Breast epithelium (tissue), 4 donors: ENCODE data around the gene SERHL2. TPM values are rescaled to one million over a fixed set of nuclear protein-coding genes. Genes with fewer than 3 reads are reported as not detected.
A peak's percentile ranks its signal among the peaks of the same experiment; 100 is the strongest.
"Not testable (repeated sequence)": the region's sequence is repeated elsewhere in the genome, so short reads cannot be mapped to it uniquely, and the experiment has no call there.

Experiments
- DNase-seq, 2 donors: peaks; one replicate each; pipeline ENCODE4 v3.0.0-alpha.2; 2019; ENCODE audit warnings: low spot score in 2 of 2
- H3K27ac ChIP-seq, 2 donors: fragments of 200-600 bp; sonication (generic) in 1 of 2; one replicate each; pipeline ENCODE4 v1.5.1; 2016 to 2019; ENCODE audit warnings: mild to moderate bottlenecking in 1 of 2
- H3K27me3 ChIP-seq, 2 donors: fragments of 200-600 bp; sonication (generic) in 1 of 2; one replicate each; pipeline versions ENCODE4 v1.5.1 to v1.6.0; 2017 to 2019; ENCODE audit warnings: control low read depth in 1 of 2, mild to moderate bottlenecking in 1 of 2
- H3K36me3 ChIP-seq: fragments of 200-600 bp; one replicate; pipeline ENCODE4 v1.5.1; 2019
- H3K4me1 ChIP-seq, 2 donors: fragments of 200-600 bp; sonication (generic); one replicate each; pipeline ENCODE4 v1.5.1; 2016 to 2019; ENCODE audit warnings: control low read depth in 1 of 2
- H3K4me3 ChIP-seq, 3 donors: fragments of 200-600 bp; sonication (generic); 1 replicate in 2 of 3; 2 replicates in 1 of 3; pipeline ENCODE4 v1.5.1; 2016 to 2019; ENCODE audit warnings: mild to moderate bottlenecking in 3 of 3, moderate library complexity in 2 of 3
- H3K9me3 ChIP-seq, 2 donors: fragments of 200-600 bp; sonication (generic) in 1 of 2; one replicate each; pipeline ENCODE4 v1.5.1; 2016 to 2019; ENCODE audit warnings: control low read depth in 1 of 2
- POLR2A ChIP-seq: fragments of 450-650 bp; IDR thresholded peaks from one replicate; pipeline ENCODE4 v1.6.1; 2016; ENCODE audit warnings: antibody characterized with exemption, mild to moderate bottlenecking, moderate library complexity
- POLR2AphosphoS5 ChIP-seq, 3 donors: sonication (generic); formaldehyde crosslinking; IDR thresholded peaks; one replicate each; pipeline ENCODE4 v1.6.1; 2017; ENCODE audit warnings: antibody characterized with exemption in 3 of 3
- intact Hi-C: fragments of 100-400 bp; cut with DNase I; formaldehyde crosslinking; loops from one replicate; pipeline ENCODE4 v1.15.1; 2023; ENCODE audit warnings: low total_unique reads
- total RNA-seq, 3 donors: library from RNA; depleted of rRNA; stranded (reverse); fragments of >200 nt; gene quantifications; one replicate each; pipeline ENCODE4 v1.1.0, GENCODE V29; 2016
- TF ChIP-seq, protein P1 (sequence below), 3 donors: fragments of 450-650 bp; IDR thresholded peaks; one replicate each; pipeline ENCODE4 v1.5.1; 2016 to 2017; ENCODE audit warnings: antibody characterized with exemption in 3 of 3, mild to moderate bottlenecking in 3 of 3, moderate library complexity in 3 of 3

SERHL2 gene
- total RNA-seq, 3 donors from 2014 or later, result 1.3 to 64.2 (median 16.7) TPM

DNA sequence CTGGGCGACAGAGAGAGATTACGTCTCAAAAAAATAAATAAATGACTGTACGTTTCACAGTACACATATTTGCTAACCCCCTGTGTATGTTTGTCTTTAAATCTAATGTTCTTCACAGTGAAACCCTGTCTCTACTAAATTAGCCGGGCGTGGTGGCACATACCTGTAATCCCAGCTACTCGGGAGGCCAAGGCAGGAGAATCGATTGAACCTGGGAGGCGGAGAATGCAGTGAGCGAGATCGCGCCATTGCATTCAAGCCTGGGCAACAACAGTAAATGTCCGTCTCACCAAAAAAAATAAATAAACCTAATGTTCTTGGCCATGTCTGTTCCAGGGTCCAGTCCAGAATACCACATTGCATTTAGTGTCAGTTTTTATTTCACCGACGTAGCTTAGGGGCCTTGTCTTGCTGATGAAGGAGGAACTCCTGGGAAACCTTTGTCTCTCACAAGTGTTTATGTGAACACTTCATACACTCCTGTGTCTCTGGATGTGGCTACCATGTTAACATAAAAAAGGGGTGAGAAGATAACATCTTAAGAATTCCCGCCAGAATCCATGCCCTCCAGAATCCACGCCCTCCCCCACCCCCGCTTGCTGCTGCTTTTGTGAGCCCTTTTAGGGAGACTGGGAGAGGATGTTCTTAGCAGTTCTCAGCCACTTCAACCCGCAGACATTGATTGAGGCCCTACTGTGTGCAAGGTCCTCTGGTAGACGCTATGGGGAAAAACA lies 5.0 kb upstream of the SERHL2 start:
- no peak overlapping the region for H3K4me3 ChIP-seq
- peaks cover 0 to 5% of the 10 kb centered on the region in 2 donors for H3K9me3 ChIP-seq
- intact Hi-C loops, result no loop called here
- H3K27me3 ChIP-seq, result no peaks in the 10 kb centered on the region
- TF ChIP-seq, protein P1, sequence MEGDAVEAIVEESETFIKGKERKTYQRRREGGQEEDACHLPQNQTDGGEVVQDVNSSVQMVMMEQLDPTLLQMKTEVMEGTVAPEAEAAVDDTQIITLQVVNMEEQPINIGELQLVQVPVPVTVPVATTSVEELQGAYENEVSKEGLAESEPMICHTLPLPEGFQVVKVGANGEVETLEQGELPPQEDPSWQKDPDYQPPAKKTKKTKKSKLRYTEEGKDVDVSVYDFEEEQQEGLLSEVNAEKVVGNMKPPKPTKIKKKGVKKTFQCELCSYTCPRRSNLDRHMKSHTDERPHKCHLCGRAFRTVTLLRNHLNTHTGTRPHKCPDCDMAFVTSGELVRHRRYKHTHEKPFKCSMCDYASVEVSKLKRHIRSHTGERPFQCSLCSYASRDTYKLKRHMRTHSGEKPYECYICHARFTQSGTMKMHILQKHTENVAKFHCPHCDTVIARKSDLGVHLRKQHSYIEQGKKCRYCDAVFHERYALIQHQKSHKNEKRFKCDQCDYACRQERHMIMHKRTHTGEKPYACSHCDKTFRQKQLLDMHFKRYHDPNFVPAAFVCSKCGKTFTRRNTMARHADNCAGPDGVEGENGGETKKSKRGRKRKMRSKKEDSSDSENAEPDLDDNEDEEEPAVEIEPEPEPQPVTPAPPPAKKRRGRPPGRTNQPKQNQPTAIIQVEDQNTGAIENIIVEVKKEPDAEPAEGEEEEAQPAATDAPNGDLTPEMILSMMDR (IDR thresholded peaks at IDR 0.05), result no peak
- TF ChIP-seq POLR2A (no peak), POLR2AphosphoS5 (IDR thresholded peaks at IDR 0.05) (no peak)
- H3K36me3 ChIP-seq, result no peaks in the 10 kb centered on the region
- no peak overlapping the region for H3K27ac ChIP-seq
- H3K4me1 ChIP-seq, result no peaks in the 10 kb centered on the region
- no peak for DNase-seq

DNA sequence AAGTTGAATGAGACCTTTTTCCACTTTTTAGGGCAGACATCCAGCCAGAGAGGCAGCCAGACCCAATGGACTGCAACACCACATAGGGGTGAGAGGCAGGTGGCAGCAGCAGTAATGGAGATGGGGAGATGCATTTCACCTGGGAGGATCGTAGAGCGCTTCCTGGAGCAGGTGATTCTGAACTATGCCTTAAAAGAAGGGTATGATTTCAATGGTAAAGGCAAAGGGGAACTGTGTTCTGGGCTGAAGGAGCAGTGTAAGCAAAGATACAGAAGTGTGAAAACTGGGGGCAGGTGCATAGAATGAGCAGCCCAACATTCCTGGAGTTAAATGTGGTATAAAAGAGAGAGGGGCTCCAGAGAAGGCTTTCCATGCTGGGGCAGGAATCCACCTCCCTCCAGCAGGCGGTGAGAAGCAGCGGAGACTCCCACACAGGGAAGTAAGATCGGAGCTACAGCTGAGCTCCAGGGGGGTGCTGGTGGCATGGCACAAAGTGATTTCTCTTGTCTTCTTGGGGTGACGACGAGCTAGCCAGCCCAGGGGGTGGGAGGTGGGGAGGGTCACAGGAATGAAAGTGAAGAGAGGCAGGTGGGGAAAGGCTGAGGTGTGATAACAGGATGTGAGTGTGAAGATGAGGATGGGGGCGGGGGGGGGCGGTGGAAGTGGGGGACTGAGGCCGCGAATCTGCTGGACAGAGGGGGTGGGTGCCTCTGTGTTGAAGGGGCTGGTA lies 4.3 kb upstream of the SERHL2 start:
- intact Hi-C loops, result no loop called here
- Histone ChIP-seq H3K9me3 (peaks cover 0 to 5% of the 10 kb centered on the region in 2 donors), H3K27me3 (no peaks in the 10 kb centered on the region), H3K4me3 (no peak overlapping the region), H3K4me1 (no peaks in the 10 kb centered on the region), H3K36me3 (no peaks in the 10 kb centered on the region), H3K27ac (no peak overlapping the region)
- TF ChIP-seq POLR2AphosphoS5 (IDR thresholded peaks at IDR 0.05) (no peak), POLR2A (no peak)
- TF ChIP-seq, protein P1 (IDR thresholded peaks at IDR 0.05), result no peak
- no peak for DNase-seq

DNA sequence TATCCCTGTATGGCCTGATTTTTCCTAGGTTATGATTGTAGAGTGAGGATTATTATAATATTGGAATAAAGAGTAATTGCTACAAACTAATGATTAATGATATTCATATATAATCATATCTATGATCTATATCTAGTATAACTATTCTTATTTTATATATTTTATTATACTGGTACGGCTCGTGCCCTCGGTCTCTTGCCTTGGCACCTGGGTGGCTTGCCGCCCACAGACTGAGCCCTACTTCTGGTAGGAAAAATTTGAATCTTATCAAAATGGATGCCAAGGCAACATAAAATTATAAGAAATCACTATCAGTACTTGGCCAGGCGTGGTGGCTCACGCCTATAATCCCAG lies 1.5 kb upstream of the SERHL2 start:
- H3K27ac ChIP-seq, H3K36me3 ChIP-seq, H3K9me3 ChIP-seq, H3K4me3 ChIP-seq, intact Hi-C loops, DNase-seq, H3K27me3 ChIP-seq, H3K4me1 ChIP-seq: not testable (repeated sequence)

DNA sequence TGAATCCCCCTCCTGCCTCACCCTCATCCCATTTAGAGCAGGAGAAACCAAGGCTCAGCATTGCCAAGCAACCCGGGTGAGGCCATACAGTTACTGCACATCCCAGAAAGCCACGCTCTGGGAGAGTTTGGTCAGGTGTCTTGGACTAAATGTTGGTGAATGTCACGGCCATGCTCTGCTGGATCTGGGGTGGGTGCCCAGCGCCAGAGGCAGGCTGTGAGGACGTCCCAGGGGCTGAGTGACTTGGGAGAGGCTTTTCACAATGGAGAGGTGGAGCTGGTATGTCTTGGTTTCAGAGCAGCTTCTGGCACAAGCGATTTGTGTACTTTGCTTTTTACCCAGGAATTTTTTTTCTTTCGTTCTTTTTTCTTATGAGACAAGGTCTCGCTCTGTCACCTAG lies 6.6 kb downstream of the SERHL2 start:
- no peak for DNase-seq
- intact Hi-C loops, result loop anchor here (5.0 kb wide), 1 partner anchor 1368 kb away; no protein-coding TSS in a partner anchor
- no peak overlapping the region for H3K4me3 ChIP-seq
- no peak overlapping the region for H3K27ac ChIP-seq
- no peaks in the 10 kb centered on the region for H3K27me3 ChIP-seq
- no peaks in the 10 kb centered on the region for H3K9me3 ChIP-seq
- H3K36me3 ChIP-seq, result no peaks in the 10 kb centered on the region
- TF ChIP-seq POLR2AphosphoS5 (IDR thresholded peaks at IDR 0.05), result no peak
- TF ChIP-seq, protein P1 (IDR thresholded peaks at IDR 0.05), result no peak
- no peak for TF ChIP-seq POLR2A
- H3K4me1 ChIP-seq, result no peaks in the 10 kb centered on the region

DNA sequence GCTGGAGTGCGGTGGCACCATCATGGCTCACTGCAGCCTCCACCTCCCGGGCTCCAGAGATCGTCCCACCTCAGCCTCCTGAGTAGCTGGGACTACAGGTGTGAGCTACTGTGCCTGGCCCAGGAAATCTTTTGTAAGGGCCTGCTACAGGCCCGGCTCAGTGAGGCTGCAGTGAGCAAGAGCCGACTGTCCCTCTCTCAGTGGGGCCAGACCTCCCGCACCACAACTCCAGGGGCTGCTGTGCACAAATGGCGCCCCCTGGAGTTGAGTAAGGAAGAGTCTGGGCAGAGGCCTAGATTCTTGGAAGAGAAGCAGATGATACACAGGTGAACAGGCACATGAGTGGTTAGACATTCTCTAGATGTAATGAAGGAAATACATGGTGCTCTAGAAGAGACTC lies 7.0 kb downstream of the SERHL2 start:
- Histone ChIP-seq H3K36me3 (no peaks in the 10 kb centered on the region), H3K4me3 (no peak overlapping the region), H3K9me3 (no peaks in the 10 kb centered on the region), H3K4me1 (no peaks in the 10 kb centered on the region), H3K27me3 (no peaks in the 10 kb centered on the region), H3K27ac (no peak overlapping the region)
- no peak for TF ChIP-seq POLR2A
- TF ChIP-seq, protein P1 (IDR thresholded peaks at IDR 0.05), result peak in 1 of 3 donors; percentile 29
- intact Hi-C loops, result loop anchor here (5.0 kb wide), 1 partner anchor 1368 kb away; no protein-coding TSS in a partner anchor
- no peak for DNase-seq
